DOHH2 (cell line): ENCODE measurements around the gene BRD2.

Experiments used
- H3F3A ChIP-seq: fragments of 200-600 bp; sonication (generic), shearing (Covaris generic); 2 replicates; pipeline ENCODE4 v1.6.0; 2016; ENCODE audit warnings: antibody characterized with exemption, mild to moderate bottlenecking; ENCODE audit not compliant: control insufficient read depth, insufficient read depth
- H3K27ac ChIP-seq: fragments of 200-600 bp; sonication (generic); 2 replicates; pipeline ENCODE4 v1.5.1; 2014; ENCODE audit warnings: low read depth, mild to moderate bottlenecking, low read length, moderate library complexity
- H3K27me3 ChIP-seq: fragments of 200-600 bp; sonication (generic); 2 replicates; pipeline ENCODE4 v1.6.1; 2014; ENCODE audit warnings: mild to moderate bottlenecking, low read length, mixed read lengths; ENCODE audit not compliant: control insufficient read depth
- H3K36me3 ChIP-seq: fragments of 200-600 bp; sonication (generic); 2 replicates; pipeline ENCODE4 v1.6.1; 2014; ENCODE audit warnings: mild to moderate bottlenecking, low read length, moderate library complexity, mixed read lengths; ENCODE audit not compliant: control insufficient read depth
- H3K4me1 ChIP-seq: fragments of 200-600 bp; sonication (generic); 2 replicates; pipeline ENCODE4 v1.6.1; 2014; ENCODE audit warnings: mild to moderate bottlenecking, low read length, mixed read lengths; ENCODE audit not compliant: control insufficient read depth
- H3K4me2 ChIP-seq: fragments of 200-600 bp; sonication (generic); 2 replicates; pipeline ENCODE4 v1.6.0; 2014; ENCODE audit warnings: mild to moderate bottlenecking, low read length, moderate library complexity
- H3K4me3 ChIP-seq: fragments of 200-600 bp; sonication (generic); 2 replicates; pipeline ENCODE4 v1.5.1; 2014; ENCODE audit warnings: mild to moderate bottlenecking, low read length, mixed read lengths
- H3K79me2 ChIP-seq: fragments of 200-600 bp; sonication (generic); 2 replicates; pipeline ENCODE4 v1.6.1; 2014; ENCODE audit warnings: mild to moderate bottlenecking, low read length, mixed read lengths; ENCODE audit not compliant: control insufficient read depth
- H3K9me2 ChIP-seq: fragments of 200-600 bp; sonication (generic); replicated peaks from 2 replicates; pipeline ENCODE4 v1.6.1; 2014; ENCODE audit warnings: mild to moderate bottlenecking, low read length, mixed read lengths; ENCODE audit not compliant: control insufficient read depth
- H3K9me3 ChIP-seq: fragments of 200-600 bp; sonication (generic); 2 replicates; pipeline ENCODE4 v1.6.1; 2014; ENCODE audit warnings: antibody characterized with exemption, low read length, mixed read lengths; ENCODE audit not compliant: control insufficient read depth, insufficient read depth
- H4K20me1 ChIP-seq: fragments of 200-600 bp; sonication (generic); 2 replicates; pipeline ENCODE4 v1.6.0; 2014; ENCODE audit warnings: low read depth, mild to moderate bottlenecking, antibody characterized with exemption, low read length, moderate library complexity; ENCODE audit not compliant: control insufficient read depth, insufficient read depth
- CTCF ChIP-seq: fragments of 200-600 bp; sonication (generic); IDR thresholded peaks from one replicate; pipeline ENCODE4 v1.5.1; 2014; ENCODE audit warnings: antibody characterized with exemption, mild to moderate bottlenecking, low read depth, low read length; ENCODE audit not compliant: poor library complexity, severe bottlenecking
- EZH2phosphoT487 ChIP-seq: fragments of 200-600 bp; sonication (generic); IDR thresholded peaks from 2 replicates; pipeline ENCODE4 v1.6.1; 2017; ENCODE audit warnings: borderline replicate concordance, mild to moderate bottlenecking, antibody characterized with exemption, low read length, moderate library complexity, mixed read lengths

Gene BRD2

GRCh38 chr6:33014841-33015634, 46.6 kb downstream of the BRD2 start:
- Histone ChIP-seq H3K27me3 (no peaks in the 10 kb centered on the region), H3K4me2 (peak overlapping the region; percentile 30; the same call in 1 of the 2 replicates), H3F3A (no peaks in the 10 kb centered on the region), H3K4me3 (no peak overlapping the region), H3K9me3 (no peaks in the 10 kb centered on the region), H3K9me2 (no peaks in the 10 kb centered on the region), H3K79me2 (no peaks in the 10 kb centered on the region), H4K20me1 (no peaks in the 10 kb centered on the region), H3K36me3 (no peaks in the 10 kb centered on the region), H3K27ac (no peak overlapping the region), H3K4me1 (peaks cover 29% of the 10 kb centered on the region)
- no peak for TF ChIP-seq EZH2phosphoT487
- peak; percentile 73 for TF ChIP-seq CTCF

GRCh38 chr6:33015798-33016197, 47.4 kb downstream of the BRD2 start:
- no peaks in the 10 kb centered on the region for H3K36me3 ChIP-seq
- no peak overlapping the region for H3K4me2 ChIP-seq
- no peaks in the 10 kb centered on the region for H4K20me1 ChIP-seq
- no peaks in the 10 kb centered on the region for H3K79me2 ChIP-seq
- H3K27me3 ChIP-seq, result no peaks in the 10 kb centered on the region
- no peak overlapping the region for H3K27ac ChIP-seq
- H3K9me2 ChIP-seq, result no peaks in the 10 kb centered on the region
- H3F3A ChIP-seq, result no peaks in the 10 kb centered on the region
- TF ChIP-seq CTCF, result no peak
- no peak for TF ChIP-seq EZH2phosphoT487
- no peak overlapping the region for H3K4me3 ChIP-seq
- H3K9me3 ChIP-seq, result no peaks in the 10 kb centered on the region
- H3K4me1 ChIP-seq, result peaks cover 26% of the 10 kb centered on the region

GRCh38 chr6:33017018-33017417, 48.6 kb downstream of the BRD2 start:
- Histone ChIP-seq H4K20me1 (no peaks in the 10 kb centered on the region), H3K9me3 (no peaks in the 10 kb centered on the region), H3K79me2 (no peaks in the 10 kb centered on the region), H3K27ac (no peak overlapping the region), H3K4me1 (peaks cover 26% of the 10 kb centered on the region), H3K27me3 (no peaks in the 10 kb centered on the region), H3F3A (no peaks in the 10 kb centered on the region), H3K4me3 (no peak overlapping the region), H3K36me3 (no peaks in the 10 kb centered on the region), H3K4me2 (no peak overlapping the region), H3K9me2 (no peaks in the 10 kb centered on the region)
- TF ChIP-seq CTCF, result no peak
- no peak for TF ChIP-seq EZH2phosphoT487
